COR-L47 (cell line): ENCODE results near the gene TSPAN18.
A peak's percentile ranks its signal among the peaks of the same experiment; 100 is the strongest.
"Not testable (repeated sequence)": the region's sequence is repeated elsewhere in the genome, so short reads cannot be mapped to it uniquely, and the experiment has no call there.

Experiments
- DNase-seq: peaks from one replicate; lab custom pipeline; 2025; lab: John Stamatoyannopoulos, UW

Gene TSPAN18

GRCh38 chr11:44868455-44869421 lies 142.0 kb downstream of the TSPAN18 start:
- DNase-seq: no peak

DNA sequence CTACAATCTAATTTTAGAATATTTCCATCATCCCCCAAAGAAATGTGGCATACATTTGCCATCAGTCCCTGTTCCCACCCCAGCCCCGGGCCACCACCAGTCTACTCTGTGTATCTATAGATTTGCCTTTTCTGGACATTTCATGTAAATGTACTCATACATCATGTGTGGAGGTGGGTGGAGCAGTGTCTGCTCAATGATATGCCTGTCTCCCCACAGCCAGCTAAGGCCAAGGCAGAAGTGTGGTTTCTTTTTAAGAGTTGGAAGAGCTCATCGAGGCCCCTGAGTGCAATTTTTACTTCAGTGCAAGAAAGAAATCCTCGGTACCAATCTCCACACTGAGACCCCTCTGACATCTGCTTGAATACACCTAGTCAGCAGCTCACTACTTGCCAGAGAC lies 143.4 kb downstream of the TSPAN18 start:
- no peak for DNase-seq

GRCh38 chr11:44870615-44871176 lies 143.9 kb downstream of the TSPAN18 start:
- DNase-seq: no peak

- not testable (repeated sequence) for DNase-seq
Measured at GRCh38 chr11:44871682-44872081, 144.9 kb downstream of the TSPAN18 start.

DNA sequence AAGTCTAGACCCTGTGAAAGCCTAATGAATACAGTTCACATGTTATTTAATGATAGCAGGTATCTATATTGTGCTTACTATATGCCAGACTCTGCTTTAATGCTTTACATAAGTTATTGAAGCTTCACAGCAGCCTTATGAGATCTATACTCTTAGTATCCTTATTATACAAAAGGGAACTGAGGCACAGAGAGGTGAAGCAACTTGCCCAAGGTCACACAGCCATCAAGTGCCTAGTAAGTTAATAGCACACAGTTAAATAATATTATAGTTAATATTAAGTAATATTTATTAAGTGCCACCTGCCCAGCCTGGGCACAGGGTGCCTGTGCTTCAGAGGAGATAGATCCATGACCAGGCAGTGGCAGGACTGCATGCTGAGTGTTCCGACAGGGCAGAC lies 145.8 kb downstream of the TSPAN18 start:
- DNase-seq: no peak

GRCh38 chr11:44873537-44873936 lies 146.8 kb downstream of the TSPAN18 start:
- no peak for DNase-seq

DNA sequence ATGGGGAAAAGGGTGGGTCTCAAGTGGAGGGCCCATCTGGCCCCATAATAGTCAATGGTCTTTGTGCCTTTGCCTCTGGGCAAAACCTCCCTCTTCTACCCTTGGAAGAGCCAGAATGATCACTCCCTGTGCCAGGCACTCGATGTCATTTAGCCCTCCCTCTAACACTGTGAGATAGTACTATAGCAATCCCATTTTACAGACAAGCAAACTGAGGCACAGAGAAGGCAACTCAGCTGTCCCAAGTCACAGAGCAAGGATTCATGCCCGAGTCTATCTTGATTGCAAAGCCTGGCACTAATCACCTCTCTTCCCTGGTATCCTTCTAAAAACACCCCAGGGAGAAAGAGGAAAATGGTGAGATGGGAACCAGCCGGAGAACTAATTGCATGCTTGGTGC lies 147.5 kb downstream of the TSPAN18 start:
- DNase-seq: no peak

DNA sequence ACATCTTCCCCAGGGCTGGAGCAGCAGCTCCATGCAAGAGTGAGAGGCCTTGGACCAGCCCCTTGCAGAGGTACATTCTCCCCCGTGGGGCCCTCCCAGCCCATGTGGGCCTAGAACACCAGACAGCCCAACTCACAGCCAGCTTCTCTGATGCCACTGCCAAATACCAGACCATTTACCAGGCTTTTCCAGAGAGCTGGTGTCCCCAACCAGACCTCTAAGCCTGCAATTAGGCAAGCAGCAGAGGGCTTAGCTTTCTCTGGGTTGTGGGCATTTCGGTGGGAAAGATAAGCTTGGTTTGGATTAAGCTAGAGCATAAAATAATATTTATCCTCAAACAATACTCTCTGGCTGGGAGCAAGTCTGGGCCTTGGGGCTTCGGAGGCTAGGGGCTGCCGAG lies 148.3 kb downstream of the TSPAN18 start:
- DNase-seq: no peak

- DNase-seq: no peak
Measured at GRCh38 chr11:44876194-44876723, 149.5 kb downstream of the TSPAN18 start.

- no peak for DNase-seq
Measured at GRCh38 chr11:44876906-44877305, 150.1 kb downstream of the TSPAN18 start.

DNA sequence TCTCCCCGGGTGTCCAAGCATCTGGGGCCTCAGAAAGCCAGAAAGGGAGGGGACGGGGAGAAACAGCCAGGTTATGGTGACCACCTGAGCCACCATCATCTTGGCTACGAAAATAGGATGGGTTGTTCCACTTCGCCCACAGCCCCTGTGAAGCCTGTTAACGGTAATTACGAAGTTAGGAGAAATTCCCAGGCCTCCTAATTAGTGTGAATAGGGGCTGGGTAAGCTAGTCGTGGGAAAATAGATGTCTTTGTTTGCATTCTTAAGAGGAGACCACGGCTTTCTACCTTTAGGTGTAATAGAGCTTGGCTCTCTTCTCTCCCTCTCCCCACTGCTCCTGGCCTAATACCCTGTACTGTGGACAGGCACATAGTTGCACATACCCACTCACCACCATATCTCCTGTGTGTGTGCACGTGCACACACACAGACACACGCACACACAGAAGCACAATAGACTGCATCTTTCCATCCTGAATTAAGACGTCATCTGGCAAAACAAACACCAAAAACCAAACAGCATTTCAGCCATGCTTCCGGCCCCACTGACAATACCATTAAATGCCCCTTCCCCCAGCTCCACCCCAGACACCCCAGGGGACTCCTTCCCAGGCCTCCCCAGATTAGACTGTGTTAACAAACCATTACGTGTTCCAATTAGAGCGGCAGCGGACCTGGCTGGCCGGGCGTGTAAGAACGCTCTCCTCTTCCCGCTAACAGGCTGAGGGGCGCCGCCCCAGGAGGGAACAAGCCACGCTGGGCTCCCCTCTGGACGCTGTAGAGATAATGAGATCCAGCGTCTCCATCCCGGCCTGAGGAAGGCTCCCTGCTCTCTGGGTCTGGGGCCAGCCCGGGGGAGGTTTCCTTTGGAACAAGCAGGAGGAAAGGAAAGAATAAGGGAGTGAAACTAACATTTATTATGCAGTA lies 151.1 kb downstream of the TSPAN18 start:
- peak; percentile 70 for DNase-seq

DNA sequence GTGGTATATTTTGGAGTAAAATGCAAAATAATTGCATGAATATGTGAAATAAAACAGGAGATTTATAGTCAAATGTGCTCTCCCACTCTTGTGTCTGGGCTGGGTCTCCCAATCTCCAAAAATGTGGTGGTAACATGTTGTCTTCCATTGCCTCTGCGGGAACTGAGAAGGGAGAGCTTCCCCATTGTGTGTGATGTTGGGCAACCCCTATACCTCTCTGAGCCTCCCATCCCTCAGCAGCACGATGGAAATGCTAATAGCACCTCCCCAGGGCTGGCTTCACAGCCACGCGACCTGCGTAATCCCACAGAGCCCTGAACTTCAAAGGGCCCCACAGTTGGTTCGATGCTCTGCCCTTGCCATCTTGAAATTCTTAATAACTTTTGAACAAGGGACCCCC lies 151.9 kb downstream of the TSPAN18 start:
- DNase-seq: no peak

GRCh38 chr11:44879432-44879831 lies 152.7 kb downstream of the TSPAN18 start:
- DNase-seq: no peak

DNA sequence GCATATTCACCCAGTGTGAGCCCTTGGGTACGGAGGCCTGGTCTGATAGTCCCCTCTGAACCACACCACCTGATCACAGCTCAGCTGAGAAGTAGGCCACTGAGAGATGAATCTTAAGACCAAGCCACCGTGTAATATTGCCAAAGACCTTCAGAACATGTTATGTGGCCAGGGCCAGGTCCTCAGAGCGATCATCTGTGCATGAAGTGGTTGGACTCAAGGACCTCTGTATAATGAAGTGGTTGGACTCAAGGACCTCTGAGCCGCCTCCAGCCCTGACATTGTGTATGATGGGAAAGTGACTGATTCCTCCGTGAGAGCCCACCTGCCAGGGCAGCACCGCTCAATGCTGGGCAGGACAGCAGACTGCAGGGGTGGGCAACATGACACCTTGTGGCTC lies 153.7 kb downstream of the TSPAN18 start:
- no peak for DNase-seq

DNA sequence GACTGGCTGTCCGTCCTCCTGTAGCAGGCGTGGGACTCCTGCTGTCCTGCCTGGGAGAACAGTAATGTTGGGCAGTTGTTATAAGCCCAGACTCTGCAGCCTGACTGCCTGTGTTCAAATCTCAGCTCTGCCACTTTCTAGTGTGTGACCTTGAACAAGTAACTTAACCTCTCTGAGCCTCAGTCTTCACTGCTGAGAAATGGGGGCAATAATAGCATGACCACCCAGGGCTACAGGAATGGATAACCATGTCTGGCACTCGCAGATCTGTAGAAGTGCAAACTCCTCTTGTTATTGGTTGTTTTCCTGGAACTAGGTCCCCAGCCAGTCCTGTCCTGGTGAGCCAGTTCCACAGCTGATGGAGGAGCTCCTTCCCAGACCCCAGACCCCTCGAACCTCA lies 154.2 kb downstream of the TSPAN18 start:
- DNase-seq: no peak

DNA sequence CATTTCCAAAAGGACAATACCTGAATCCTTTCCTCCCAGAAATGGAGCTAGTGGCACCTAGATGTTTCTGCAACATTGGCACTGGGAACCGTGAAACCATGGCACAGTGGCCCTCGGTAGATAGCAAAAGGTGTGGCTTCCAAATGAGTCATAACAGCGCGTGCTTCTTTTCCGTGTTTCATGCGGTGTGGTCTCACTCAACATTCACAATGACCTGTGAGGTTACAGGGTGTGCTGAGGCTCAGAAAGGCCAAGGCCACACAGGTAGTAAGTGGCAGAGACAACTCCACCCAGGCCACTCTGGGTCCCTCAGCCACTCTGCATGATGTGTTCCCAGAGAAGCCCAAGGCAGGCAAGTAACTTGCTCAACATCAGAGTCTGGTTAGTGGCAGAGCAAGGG lies 156.5 kb downstream of the TSPAN18 start:
- no peak for DNase-seq

DNA sequence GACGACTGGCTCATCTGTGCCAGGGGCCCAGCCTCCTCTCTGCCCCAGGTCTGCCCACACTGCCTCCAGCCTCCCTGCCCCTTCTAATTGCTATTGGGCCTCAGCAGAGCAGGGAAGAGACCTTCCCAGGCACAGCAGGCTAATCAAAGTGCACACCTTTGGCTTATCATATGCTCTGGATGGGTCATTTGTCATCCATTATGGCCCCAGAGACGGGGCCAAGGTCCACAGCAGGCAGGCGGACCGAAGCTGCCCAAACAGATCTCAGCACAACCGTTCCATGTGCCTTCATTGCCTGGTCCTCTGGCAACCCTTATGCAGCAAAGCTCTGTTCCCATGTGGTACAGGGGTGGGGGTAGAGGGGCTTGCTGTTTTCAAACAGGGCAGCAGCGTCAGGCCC lies 157.3 kb downstream of the TSPAN18 start:
- DNase-seq: no peak

- DNase-seq: no peak
Measured at GRCh38 chr11:44885065-44885810, 158.5 kb downstream of the TSPAN18 start.

GRCh38 chr11:44885919-44886789 lies 159.4 kb downstream of the TSPAN18 start:
- no peak for DNase-seq

DNA sequence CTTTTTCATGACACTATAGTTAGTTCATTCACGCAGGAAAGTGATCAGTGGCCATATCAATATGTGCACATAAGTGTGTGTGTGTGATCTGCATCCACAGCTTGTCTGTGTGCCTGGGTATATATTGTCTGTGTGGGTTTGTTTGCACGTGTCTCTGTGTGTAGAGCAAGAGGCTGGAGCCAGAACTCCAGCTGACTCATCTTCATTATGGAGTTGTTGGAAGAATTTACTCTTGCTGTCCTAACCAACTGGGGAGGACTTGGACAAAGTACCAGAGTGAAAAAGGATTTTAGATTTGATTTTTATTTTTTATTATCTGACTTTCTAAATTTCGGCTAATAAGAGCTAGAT lies 160.0 kb downstream of the TSPAN18 start:
- DNase-seq: no peak

GRCh38 chr11:44887636-44888035 lies 160.9 kb downstream of the TSPAN18 start:
- no peak for DNase-seq
